GM23338 (cell line): Measurements from ENCODE around the gene CAMK2N2. TPM values are rescaled to one million over a fixed set of nuclear protein-coding genes. Genes with fewer than 3 reads are reported as not detected.

Source experiments
- ATAC-seq: fragments of 200-7000 bp; cut with Tn5 transposase; 3 replicates; pipeline ENCODE4 v1.9.1; 2020
- DNase-seq: peaks from one replicate; pipeline ENCODE4 v3.0.0-alpha.2; 2015; ENCODE audit warnings: low spot score
- H2AFZ ChIP-seq: fragments of 200-600 bp; sonication (generic); 2 replicates; pipeline ENCODE4 v1.8.0; 2016; ENCODE audit warnings: antibody characterized with exemption, mild to moderate bottlenecking, moderate library complexity
- H3F3A ChIP-seq: fragments of 200-600 bp; sonication (generic); replicated peaks from 2 replicates; pipeline ENCODE4 v1.8.0; 2017; ENCODE audit warnings: antibody characterized with exemption, mixed run types, low read depth
- H3K27ac ChIP-seq: fragments of 200-600 bp; sonication (generic); 2 replicates; pipeline ENCODE4 v1.6.1; 2016; ENCODE audit warnings: low read depth
- H3K27me3 ChIP-seq: fragments of 200-600 bp; sonication (generic); 2 replicates; pipeline ENCODE4 v1.8.0; 2016; ENCODE audit warnings: mild to moderate bottlenecking, mixed run types, moderate library complexity; ENCODE audit not compliant: insufficient read depth
- H3K36me3 ChIP-seq: fragments of 200-600 bp; sonication (generic); 2 replicates; pipeline ENCODE4 v1.8.0; 2016; ENCODE audit warnings: mild to moderate bottlenecking; ENCODE audit not compliant: insufficient read depth
- H3K4me1 ChIP-seq: fragments of 200-600 bp; sonication (generic); 2 replicates; pipeline ENCODE4 v1.8.0; 2016; ENCODE audit warnings: mild to moderate bottlenecking, moderate library complexity; ENCODE audit not compliant: insufficient read depth
- H3K4me2 ChIP-seq: fragments of 200-600 bp; sonication (generic); 2 replicates; pipeline ENCODE4 v1.7.1; 2017; ENCODE audit warnings: mixed run types
- H3K4me3 ChIP-seq: fragments of 200-600 bp; sonication (generic); 2 replicates; pipeline ENCODE4 v1.6.1; 2016; ENCODE audit warnings: mixed run types
- H3K79me2 ChIP-seq: fragments of 200-600 bp; sonication (generic); replicated peaks from 2 replicates; pipeline ENCODE4 v1.8.0; 2017; ENCODE audit warnings: mild to moderate bottlenecking; ENCODE audit not compliant: insufficient read depth
- H3K9me2 ChIP-seq: fragments of 200-600 bp; sonication (generic); 2 replicates; pipeline ENCODE4 v1.8.0; 2017; ENCODE audit not compliant: insufficient read depth
- H4K20me1 ChIP-seq: fragments of 200-600 bp; sonication (generic); replicated peaks from 2 replicates; pipeline ENCODE4 v1.8.0; 2017; ENCODE audit warnings: mild to moderate bottlenecking; ENCODE audit not compliant: insufficient read depth
- H3K27ac Mint-ChIP-seq: 2 replicates; pipeline ENCODE4 v1.8.0; 2020; ENCODE audit warnings: inconsistent platforms, mild to moderate bottlenecking, moderate library complexity, mixed read lengths
- H3K27me3 Mint-ChIP-seq: 3 replicates; pipeline ENCODE4 v1.8.0; 2022; ENCODE audit warnings: low read depth, mild to moderate bottlenecking, moderate library complexity, mixed read lengths, inconsistent platforms; ENCODE audit not compliant: insufficient read depth, poor library complexity
- H3K36me3 Mint-ChIP-seq: 3 replicates; pipeline ENCODE4 v1.8.0; 2021; ENCODE audit warnings: low read depth, mild to moderate bottlenecking, inconsistent platforms, moderate library complexity, mixed read lengths
- H3K4me1 Mint-ChIP-seq: 3 replicates; pipeline ENCODE4 v1.8.0; 2020; ENCODE audit warnings: mild to moderate bottlenecking, inconsistent platforms, mixed read lengths
- H3K4me3 Mint-ChIP-seq: 3 replicates; pipeline ENCODE4 v1.8.0; 2021; ENCODE audit warnings: moderate library complexity, mild to moderate bottlenecking, inconsistent platforms, mixed read lengths
- H3K9me3 Mint-ChIP-seq: 3 replicates; pipeline ENCODE4 v1.8.0; 2020; ENCODE audit warnings: moderate library complexity, mild to moderate bottlenecking, inconsistent platforms, mixed read lengths
- CREB1 ChIP-seq: fragments of 250-450 bp; sonication (Bioruptor Pico); IDR thresholded peaks from 2 replicates; pipeline ENCODE4 v1.5.0; 2020; ENCODE audit warnings: low read depth, mild to moderate bottlenecking, moderate library complexity
- CTCF ChIP-seq, 2 experiments: fragments of 200-600 bp in 1 of 2; sonication (generic) in 1 of 2; conservative IDR thresholded peaks; 2 replicates each; pipeline versions ENCODE4 v1.5.1 to v1.6.1; 2016 to 2017; ENCODE audit warnings: antibody characterized with exemption in 2 of 2, low read depth in 2 of 2, mild to moderate bottlenecking in 2 of 2, moderate library complexity in 1 of 2
- ETS1 ChIP-seq: IDR thresholded peaks from 2 replicates; pipeline ENCODE4 v1.6.1; 2016; ENCODE audit warnings: antibody characterized with exemption
- EZH2 ChIP-seq: fragments of 200-600 bp; sonication (generic); IDR thresholded peaks from one replicate; pipeline ENCODE4 v1.8.0; 2017; ENCODE audit warnings: antibody characterized with exemption, mild to moderate bottlenecking, low read depth; ENCODE audit not compliant: unreplicated experiment
- EZH2phosphoT487 ChIP-seq: fragments of 200-600 bp; sonication (generic); IDR thresholded peaks from one replicate; pipeline ENCODE4 v1.8.1; 2018; ENCODE audit warnings: antibody characterized with exemption; ENCODE audit not compliant: unreplicated experiment
- JUNB ChIP-seq: IDR thresholded peaks from one replicate; pipeline ENCODE4 v1.6.1; 2016; ENCODE audit warnings: antibody characterized with exemption; ENCODE audit not compliant: unreplicated experiment
- NANOG ChIP-seq: IDR thresholded peaks from 2 replicates; pipeline ENCODE4 v1.6.1; 2016; ENCODE audit warnings: antibody characterized with exemption, borderline replicate concordance
- POLR2AphosphoS5 ChIP-seq: IDR thresholded peaks from 2 replicates; pipeline ENCODE4 v1.6.1; 2016; ENCODE audit warnings: antibody characterized with exemption, low read depth
- REST ChIP-seq: IDR thresholded peaks from one replicate; pipeline ENCODE4 v1.6.1; 2018; ENCODE audit warnings: antibody characterized with exemption; ENCODE audit not compliant: unreplicated experiment
- STAT1 ChIP-seq: IDR thresholded peaks from one replicate; pipeline ENCODE4 v1.6.1; 2016; ENCODE audit warnings: antibody characterized with exemption; ENCODE audit not compliant: unreplicated experiment
- ZNF114 ChIP-seq: fragments of 250-450 bp; sonication (Bioruptor Pico); IDR thresholded peaks from 2 replicates; pipeline ENCODE4 v1.5.0; 2020; ENCODE audit warnings: mild to moderate bottlenecking, moderate library complexity
- ZNF331 ChIP-seq: fragments of 250-450 bp; sonication (Bioruptor Pico); IDR thresholded peaks from 2 replicates; pipeline ENCODE4 v1.5.0; 2020; ENCODE audit warnings: low read depth, mild to moderate bottlenecking, moderate library complexity
- ZNF462 ChIP-seq: fragments of 250-450 bp; sonication (Bioruptor Pico); IDR thresholded peaks from 2 replicates; pipeline ENCODE4 v1.5.0; 2020; ENCODE audit warnings: mild to moderate bottlenecking, moderate library complexity
- polyA plus RNA-seq: library from polyadenylated mRNA; unstranded; fragments of >200 nt; fragmentation: Nextera tagmentation; extraction: Ambion mirVana; gene quantifications from 2 replicates; pipeline ENCODE4 v1.2.1, GENCODE V29; 2016
- total RNA-seq: library from RNA; depleted of rRNA; stranded (reverse); fragments of >200 nt; shearing (Covaris generic); gene quantifications from 2 replicates; pipeline ENCODE4 v1.2.3, GENCODE V29; 2014

The CAMK2N2 gene
- total and polyA plus RNA-seq, 2 experiments from 2014 or later, result 0.32 to 1.3 TPM

GRCh38 chr3:184248454-184249411, 12.6 kb downstream of the CAMK2N2 start, which contains the start of gene ALG3:
Gene ALG3, minus strand, starts transcription at chr3:184248962. Its CDS starts 22 bp downstream, at chr3:184248940.
- Histone ChIP-seq H4K20me1 (peaks cover 20% of the 10 kb centered on the region), H3K36me3 (0 out of 2 replicates have a peak, but pooled peaks cover 3% of the 10 kb centered on the region), H3F3A (peaks cover 5% of the 10 kb centered on the region; the same call in 1 of the 2 replicates), H3K27me3 (no peaks in the 10 kb centered on the region), H2AFZ (peak within 1 kb of the TSS; percentile 100), H3K4me1 (peaks cover 3% of the 10 kb centered on the region; the same call in 1 of the 2 replicates), H3K9me2 (no peaks in the 10 kb centered on the region), H3K4me3 (peak within 1 kb of the TSS; percentile 93), H3K79me2 (peaks cover 30% of the 10 kb centered on the region), H3K4me2 (peak within 1 kb of the TSS; percentile 98), H3K27ac (peak within 1 kb of the TSS; percentile 99)
- Mint-ChIP-seq H3K9me3 (no peaks in the 10 kb centered on the region; the same call in 2 of the 3 replicates), H3K27me3 (peaks cover 22% of the 10 kb centered on the region), H3K4me1 (peaks cover 3% of the 10 kb centered on the region; the same call in 1 of the 3 replicates), H3K4me3 (peak within 1 kb of the TSS; percentile 90), H3K27ac (peak within 1 kb of the TSS; percentile 99), H3K36me3 (peaks cover 24% of the 10 kb centered on the region)
- TF ChIP-seq POLR2AphosphoS5 (peak; percentile 90), JUNB (no peak), EZH2phosphoT487 (no peak), CTCF (conservative IDR thresholded peaks at IDR 0.05; ENCODE audit: low read depth in 2 of 2) (no peak), REST (peak; percentile 47), STAT1 (no peak), ZNF331 (CRISPR knock-in tag) (no peak), ETS1 (peak; percentile 77), CREB1 (peak; percentile 60), EZH2 (no peak), NANOG (no peak), ZNF114 (CRISPR knock-in tag) (no peak), ZNF462 (CRISPR knock-in tag) (no peak)
- ATAC-seq (peak; percentile 44), DNase-seq (peak; percentile 95)
